NCI-H146 treated with DMSO at 0.1 percent for 48 hours (cell line): ENCODE data around the gene HTRA2.

ENCODE experiments used
- DNase-seq: peaks from one replicate; lab custom pipeline; 2025; ENCODE audit not compliant: unreplicated experiment; lab: John Stamatoyannopoulos, UW

Gene HTRA2

DNA sequence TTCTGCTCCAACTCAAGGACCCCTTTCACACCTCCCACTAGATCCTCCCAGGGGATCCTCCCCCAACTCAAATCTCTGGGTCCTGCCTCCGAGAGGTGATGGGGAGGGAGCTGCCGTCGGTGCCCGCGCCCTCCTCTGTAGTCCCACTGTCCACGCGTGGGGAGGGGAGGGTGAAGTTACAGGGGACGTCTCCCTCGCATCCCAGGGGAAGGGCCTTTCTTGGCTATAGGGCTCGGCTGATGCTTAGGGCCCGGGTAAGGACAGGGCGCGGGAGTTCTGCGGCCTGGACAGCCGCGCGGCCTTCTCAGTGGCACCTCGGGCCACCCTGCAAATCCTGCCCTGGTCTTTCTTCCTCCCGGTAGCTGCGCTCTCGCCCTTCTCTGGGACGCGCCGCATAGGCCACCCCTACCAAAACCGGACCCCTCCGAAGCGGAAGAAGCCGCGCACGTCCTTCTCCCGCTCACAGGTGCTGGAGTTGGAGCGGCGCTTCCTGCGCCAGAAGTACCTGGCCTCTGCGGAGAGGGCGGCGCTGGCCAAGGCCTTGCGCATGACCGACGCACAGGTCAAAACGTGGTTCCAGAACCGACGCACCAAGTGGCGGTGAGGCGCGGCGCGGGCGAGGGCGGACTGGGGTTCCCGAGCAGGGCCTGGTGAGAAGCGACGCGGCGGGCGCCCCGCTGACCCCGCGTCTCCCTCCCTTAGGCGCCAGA is 14.3 kb upstream of the HTRA2 start:
- no peak for DNase-seq

DNA sequence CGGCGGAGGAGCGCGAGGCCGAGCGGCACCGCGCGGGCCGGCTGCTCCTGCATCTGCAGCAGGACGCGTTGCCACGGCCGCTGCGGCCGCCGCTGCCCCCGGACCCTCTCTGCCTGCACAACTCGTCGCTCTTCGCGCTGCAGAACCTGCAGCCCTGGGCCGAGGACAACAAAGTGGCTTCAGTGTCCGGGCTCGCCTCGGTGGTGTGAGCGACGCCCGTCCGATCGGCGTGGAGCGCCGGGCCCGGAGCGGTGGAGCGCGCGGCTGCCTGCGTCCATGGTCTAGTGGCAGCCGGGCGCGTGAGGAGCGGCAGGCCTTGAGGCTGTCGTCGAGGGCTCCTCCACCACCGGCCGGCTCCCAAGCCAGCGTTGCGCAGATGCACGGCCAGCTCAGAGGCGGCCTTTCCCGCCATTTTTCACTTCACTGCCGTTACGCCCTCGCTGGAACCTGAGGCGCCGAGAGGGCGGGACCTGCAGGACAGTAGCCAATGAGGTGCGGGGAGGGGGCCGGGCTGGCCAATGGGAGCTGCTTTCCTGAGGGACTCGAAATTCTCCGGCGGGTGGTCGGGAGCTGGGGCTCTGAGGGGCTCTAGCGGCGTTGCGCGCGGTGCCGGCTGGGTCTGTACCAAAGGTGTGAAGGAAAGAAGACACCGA is 13.6 kb upstream of the HTRA2 start:
- no peak for DNase-seq

DNA sequence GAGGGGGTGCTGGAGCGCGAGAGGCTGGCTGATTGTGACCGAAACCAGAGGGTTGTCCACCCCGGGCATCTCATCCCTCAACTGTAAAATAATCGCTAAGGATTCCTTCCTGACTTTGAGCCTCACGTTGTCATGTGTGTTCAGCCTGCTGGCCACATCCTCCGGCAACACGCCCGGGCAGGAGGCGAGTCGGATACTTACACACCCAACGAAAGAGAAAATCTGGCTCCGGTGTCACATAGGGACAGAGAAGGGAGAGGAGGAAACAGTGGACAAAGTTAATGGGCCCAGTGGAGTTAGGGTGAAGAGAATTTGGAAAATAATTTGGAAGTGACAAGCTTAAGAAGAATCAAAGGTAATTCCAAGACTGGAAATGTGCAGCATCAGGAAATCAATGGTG is 13.1 kb upstream of the HTRA2 start:
- no peak for DNase-seq

DNA sequence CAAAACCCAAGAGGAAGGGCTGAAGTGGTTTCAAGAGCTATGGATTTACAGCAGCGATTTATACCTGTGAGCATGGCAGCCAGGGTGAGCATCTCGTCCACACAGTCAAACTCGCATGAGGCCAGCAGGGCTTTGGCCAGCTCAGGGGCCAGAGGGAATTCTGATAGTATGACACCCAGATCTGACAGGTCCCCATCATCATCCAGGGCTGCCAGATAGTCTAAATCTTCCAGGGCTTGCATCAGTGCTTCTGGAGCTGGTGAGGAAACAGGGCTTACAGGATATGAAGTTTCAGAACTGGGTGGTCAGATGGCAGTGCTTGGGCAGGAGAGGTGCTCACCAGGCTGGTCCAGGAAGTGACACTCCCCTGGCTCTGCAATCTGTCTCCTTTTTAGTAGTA is 7.2 kb upstream of the HTRA2 start:
- DNase-seq = no peak

DNA sequence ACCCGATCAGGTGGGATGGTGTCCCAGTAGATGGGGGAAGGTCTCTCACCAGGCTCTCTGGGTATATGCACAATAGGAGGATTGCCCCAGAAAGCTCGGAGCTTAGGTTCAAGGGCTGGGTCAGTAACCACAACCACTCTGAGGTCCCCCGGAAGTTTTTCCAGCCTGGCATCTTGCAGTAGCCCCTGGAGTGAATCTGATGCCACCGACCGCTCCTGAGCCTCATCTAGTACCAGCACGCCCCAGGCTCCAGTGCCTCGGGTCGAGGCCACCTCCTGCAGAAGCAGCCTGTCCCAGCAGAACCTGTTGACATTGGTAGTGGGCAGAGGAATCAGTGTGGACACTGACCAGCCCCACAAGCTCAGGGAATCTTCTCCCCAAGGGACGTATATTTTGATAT is 5.7 kb upstream of the HTRA2 start:
- no peak for DNase-seq

DNA sequence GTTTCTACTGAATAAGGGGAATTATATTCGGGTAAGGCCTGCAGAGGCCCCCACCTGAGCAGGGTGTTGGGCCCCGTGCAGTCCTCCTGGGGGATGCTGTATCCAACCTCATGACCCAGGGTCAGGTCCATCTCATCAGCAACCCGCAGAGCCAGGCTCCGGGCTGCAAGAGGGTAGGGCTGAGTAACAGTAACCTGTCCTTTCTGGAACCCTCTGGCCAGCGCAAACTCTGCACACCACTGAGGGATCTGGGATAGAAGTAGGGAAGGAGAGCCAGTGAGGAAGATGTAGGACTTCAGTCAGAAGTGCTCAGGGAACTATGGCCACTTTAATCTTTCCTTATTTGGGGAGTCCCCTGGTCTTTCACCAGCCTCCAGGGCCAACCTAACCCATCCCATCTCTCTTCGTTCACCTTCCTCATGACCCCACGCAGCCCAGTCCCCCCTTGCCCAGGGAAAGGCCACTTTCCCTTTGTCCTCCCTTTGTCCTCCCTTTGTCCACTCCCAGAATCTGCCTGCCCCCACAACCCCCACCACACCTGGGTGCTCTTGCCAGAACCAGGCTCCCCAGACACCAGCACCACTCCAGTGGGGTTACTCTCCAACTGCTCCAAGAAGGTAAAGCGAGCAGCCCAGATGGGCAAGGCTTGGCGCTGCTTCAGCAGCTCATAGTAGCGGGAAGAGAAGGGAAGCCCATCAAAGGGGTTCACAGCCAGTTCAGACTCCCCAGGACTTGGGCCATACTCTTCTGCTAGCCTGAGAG is 4.6 kb upstream of the HTRA2 start:
- no peak for DNase-seq

DNA sequence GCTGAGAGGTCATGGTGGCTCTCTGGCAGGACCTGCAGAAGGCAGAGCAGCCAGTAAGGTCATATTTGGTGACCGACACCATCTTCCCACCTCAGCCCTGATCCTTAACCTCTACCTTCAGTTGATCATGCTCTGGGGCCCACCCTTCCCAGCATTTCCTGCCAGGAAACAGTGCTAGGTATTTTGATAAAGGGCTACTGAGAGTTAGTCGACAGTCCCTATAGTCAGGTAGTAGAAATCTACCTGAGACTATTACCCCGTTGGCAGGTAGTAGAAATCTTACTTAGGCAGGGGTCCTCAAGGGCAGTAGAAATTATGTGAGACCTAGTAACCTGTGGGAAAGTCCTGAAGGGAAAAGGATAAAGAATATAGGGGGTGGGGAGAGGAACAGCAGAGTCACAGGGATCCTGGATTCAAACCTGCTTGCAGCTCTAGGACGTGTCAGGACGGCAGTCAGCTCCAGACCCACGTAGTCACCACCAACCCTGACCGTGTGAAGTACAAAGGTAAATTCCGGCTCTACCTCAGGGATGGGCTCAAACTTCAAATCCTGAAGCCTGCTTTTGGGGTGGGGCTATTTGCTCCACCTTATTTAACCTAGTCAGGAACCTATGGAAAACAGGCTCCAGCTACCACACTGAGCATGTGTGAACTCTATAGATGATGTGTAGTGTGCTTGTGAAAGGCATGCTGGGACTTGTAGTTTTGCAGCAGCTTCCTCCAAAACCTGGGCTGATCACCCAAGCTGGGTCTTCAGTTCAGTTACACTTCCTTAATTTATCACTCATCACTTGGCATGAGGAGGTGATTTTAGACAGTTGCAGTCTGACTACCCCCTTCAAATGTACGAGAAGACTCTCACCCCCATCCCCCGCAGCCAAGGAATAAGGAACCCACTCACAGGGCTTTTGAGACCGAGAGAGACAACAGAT is 3.8 kb upstream of the HTRA2 start, which contains the start of gene DQX1:
Gene DQX1 (minus strand): TSS at position 515 of the 932 bp plus-strand sequence. CDS start 502 bp downstream, at position 13.
- DNase-seq = no peak

DNA sequence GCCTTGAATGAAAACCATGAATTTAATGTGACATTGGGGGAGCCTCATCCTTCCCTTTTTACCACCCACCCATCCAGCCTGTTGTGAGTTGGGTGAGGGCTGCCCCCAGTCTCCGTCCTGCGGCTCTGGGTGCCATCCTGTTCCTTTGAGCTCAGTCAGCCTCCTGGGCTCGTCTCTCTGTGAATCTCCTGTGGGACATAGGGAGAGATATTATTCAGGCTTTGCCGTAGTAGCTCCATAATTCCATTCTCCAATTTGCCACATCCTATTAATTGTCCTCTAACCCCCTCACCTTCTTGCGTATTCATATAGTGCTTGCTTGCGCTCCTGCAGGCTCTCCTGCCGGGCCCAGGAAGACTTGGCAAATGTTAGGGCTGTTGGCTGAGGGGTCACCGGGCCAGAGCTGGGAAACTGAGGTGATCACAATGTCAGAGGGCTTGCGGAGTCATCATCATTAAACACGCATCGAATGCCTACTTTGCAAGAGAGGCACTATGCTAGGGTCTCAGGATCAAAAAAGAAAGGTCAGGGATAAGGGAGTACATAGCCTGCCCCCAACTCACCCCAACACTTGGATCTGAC is 3.0 kb upstream of the HTRA2 start:
- no peak for DNase-seq

DNA sequence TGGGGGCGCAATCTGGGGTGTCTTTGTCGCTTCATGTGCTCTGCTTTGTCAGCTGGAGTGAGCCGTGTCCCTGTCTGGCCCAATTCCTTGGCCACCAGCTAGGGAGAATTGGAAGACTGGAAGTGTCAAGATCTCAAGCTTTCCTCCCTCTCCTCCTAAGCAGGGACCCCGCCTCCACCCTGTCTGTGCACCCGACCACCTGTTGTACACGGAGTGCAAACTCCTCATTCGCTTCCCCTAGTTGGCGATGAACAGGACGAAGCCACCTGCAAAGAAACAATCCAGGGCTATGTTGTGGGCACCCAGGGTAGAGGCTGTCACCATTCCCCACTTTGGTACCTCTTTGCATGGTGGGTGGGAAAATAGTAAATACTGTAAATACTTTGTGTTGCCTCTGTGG is 2.0 kb upstream of the HTRA2 start:
- DNase-seq = no peak

DNA sequence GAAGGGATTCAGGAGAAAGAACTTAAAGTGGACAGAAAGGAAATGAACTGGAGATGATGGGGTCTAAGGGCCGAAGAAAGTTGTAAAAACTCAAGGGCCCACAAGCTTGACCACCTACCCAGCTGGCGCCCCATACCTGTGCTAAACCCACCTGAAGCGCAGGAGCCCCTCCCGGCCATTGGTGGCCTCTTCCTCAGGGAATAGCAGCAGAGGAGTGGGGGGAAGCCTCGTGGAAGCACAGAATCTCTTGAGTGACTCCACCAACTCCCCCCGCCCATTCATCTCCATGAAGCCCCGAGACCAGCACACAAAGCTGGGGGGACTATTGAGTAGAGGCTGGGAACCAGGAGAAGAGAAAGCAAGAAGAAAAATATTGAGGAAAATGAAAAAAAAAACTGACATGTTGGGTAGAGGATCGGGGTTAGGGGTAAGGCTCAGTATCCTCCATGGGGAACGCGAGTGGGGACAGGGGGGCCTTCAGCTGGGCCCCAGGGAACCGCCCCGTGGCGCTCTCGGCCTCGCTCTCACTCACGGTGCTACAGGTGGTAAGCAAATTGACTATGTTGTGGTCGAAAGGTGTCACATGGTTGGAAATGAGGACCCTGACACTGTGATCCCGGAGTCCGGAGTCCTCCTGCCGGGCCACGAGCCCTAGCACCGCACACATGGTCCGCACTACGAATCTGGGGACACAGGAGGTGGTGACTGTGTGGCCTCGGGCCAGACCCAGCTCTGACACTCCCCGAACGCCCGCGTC is 955 bp upstream of the HTRA2 start:
- no peak for DNase-seq

DNA sequence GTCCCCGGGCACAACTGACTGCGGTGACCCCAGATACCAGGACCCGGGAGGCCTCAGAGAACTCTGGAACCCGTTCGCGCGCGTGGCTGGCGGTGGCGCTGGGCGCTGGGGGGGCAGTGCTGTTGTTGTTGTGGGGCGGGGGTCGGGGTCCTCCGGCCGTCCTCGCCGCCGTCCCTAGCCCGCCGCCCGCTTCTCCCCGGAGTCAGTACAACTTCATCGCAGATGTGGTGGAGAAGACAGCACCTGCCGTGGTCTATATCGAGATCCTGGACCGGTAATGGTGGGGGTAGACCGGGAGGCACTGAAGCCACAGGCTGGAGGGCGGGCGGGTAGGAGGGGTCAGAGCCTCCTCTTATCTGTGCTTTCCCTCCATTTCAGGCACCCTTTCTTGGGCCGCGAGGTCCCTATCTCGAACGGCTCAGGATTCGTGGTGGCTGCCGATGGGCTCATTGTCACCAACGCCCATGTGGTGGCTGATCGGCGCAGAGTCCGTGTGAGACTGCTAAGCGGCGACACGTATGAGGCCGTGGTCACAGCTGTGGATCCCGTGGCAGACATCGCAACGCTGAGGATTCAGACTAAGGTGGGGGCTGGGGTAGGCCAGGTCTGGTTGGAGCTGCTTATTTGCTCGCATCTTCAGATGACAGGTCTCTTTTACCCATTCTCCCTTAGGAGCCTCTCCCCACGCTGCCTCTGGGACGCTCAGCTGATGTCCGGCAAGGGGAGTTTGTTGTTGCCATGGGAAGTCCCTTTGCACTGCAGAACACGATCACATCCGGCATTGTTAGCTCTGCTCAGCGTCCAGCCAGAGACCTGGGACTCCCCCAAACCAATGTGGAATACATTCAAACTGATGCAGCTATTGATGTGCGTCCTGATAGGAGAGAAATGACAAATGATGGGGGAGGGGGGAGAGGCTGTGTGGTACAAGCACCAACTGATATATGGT is 780 bp downstream of the HTRA2 start:
- peak; percentile 23 for DNase-seq

DNA sequence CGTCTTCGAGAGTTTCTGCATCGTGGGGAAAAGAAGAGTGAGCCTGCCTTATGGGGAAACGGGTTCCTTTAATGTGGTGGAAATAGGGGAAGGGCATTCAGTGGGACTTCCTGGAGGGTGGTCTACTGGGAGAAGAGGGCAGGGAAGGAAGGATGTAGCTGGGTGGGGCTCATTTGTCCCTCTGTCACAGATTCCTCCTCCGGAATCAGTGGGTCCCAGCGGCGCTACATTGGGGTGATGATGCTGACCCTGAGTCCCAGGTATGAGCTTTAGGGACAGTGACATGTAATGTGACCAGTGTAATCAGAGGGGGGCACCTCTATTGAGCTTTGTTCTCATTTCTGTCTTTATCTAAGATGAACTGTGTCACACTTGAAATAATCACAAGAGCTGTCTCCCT is 1.9 kb downstream of the HTRA2 start:
- DNase-seq = no peak

DNA sequence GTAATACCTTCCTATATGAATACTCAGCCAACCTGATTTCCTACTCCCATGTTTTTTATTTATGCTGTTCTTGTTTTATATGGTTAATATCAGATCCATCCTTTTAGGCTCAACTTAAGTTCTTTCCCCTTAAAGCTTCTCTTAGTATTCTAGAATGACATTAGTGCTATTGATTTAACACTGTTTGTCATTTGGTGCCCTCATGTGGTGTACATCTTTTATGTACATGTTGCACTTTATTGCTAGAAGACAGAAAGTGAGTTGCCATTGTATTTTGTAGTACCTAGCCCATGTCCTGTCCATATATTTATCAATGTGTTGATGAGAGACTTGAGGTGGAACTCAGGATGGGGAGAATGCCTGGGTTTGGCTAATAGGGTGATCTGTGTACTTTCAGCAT is 2.5 kb downstream of the HTRA2 start:
- peak; percentile 18 for DNase-seq

DNA sequence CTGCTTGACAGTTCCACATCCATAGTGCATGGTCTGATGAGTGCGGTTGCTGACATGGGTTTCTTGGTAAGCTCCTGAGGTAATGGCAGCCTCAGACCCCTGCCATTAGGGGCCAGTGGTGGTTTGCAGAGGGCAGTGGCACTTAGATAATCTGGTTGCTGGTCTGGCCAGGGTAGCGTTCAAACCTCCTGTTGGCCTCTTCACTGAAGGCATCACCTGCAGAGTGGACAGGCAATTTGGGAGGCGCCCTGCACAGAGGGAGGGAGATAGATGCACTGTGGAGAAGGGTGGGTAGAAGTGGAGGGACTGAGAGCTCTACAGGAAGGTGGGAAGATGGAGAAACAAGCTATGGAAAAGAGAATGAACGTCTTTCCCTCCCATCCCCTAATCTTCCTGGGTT is 3.7 kb downstream of the HTRA2 start:
- DNase-seq = no peak

DNA sequence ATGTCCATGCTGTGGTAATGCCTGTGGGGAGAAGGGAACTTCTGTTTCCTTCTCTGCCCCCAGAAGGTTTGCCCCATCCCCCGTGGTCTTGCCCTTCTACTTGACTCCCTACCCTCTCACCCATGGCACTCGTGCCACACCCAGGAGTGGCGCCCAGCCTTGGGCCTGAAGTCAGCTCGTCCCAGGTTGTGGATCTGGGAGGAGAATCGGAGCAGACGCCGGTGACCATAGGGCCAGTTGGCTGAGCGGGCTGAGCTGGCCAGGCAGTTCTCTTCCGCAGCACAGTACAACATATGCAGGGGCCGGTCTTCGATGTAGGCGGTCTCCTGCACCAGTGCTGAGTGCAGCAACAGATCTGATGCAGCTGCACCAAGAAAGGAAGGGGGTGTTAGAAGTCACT is 4.7 kb downstream of the HTRA2 start:
- no peak for DNase-seq

DNA sequence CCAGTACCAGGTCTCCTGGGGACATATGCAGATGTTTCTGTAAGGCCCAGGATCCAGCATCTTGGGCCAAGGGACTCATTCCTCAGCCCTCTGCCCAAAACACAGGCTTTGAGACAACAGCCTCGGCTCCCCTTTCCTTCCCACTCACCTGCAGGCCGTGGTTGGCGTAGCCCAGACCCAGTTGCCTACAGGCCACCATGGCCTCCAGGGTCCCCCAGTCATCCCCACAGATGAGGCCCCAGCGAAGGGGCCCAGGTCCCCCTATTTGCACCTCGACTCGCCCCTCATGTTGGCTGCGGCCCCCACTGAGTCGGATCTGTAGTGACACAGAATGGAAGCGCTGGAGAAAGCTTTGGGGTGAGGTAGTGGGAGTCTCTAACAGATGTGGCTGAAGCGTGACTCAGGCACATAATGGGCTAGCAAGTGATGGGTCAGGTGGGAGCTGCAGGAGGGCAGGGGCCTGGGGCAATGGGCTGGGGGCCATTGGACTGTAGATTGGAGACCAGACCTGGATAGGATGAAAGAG is 5.8 kb downstream of the HTRA2 start:
- DNase-seq = no peak

DNA sequence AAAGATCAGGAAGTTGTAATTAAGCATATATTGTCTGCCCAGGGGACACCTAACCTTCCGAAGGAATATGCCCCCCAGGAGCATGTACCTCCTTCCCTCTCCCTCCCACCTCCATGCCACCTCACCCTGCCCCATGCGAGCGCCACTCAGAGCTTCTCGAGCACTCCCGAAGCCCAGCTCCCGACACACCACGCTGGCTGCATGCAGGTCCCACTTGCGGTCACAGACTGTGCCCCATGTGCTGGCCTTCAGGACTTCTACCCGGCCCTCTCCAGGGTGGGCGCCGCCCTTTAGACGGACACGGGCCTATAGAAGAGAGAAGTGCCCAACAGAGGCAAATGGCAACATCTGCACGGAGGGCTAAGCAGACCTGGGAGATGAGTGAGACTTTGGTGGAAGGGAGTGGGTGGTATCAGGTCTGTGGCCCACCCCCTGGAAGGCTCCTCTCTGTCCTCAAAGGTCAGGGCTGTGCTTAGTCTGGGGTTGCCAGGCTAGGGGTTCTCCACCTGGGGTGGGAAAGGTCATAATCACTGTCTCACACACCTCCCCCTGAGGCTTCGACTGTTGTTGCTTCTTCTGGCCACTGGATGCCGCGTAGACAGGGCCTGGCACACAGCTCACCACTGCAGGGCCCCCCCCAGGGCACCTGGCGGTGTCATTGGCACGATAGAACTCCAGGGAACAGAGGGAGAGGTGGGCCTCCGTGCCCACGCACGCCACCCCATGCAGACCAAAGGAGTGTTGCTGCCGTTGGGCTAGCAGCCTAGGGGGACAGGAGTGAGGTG is 6.6 kb downstream of the HTRA2 start:
- DNase-seq = no peak

DNA sequence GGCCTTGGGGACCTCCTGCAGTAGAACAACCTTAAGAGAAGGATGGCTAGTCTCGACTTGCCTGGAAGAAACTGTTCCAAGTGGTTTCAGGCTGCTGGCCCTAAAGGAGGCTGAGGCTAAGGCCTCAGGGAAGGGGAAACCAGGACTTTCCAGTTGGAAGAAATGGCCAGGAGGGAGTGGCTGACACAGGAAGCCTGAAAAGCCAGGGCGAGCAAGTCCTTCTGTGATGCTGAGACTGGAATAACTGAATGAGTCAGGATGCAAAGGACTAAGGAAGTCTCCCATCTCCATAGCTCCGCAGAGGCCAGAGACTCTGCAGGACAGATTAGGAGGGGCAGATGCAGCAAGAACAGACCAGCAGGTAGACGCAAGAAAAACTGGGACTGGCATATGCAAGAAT is 7.4 kb downstream of the HTRA2 start:
- DNase-seq = no peak
